K562 (cell line): ENCODE data around the gene PCCB. TPM values are rescaled to one million over a fixed set of nuclear protein-coding genes. Genes with fewer than 3 reads are reported as not detected.

Experiments
- CGGBP1 ChIP-seq: fragments of 250-450 bp; sonication (Bioruptor Pico); IDR thresholded peaks from 2 replicates; pipeline ENCODE4 v1.9.0; 2021; ENCODE audit warnings: mild to moderate bottlenecking
- CLOCK ChIP-seq: fragments of 250-450 bp; sonication (Bioruptor Pico); IDR thresholded peaks from 2 replicates; pipeline ENCODE4 v1.4.0; 2020; ENCODE audit warnings: mild to moderate bottlenecking, moderate library complexity, borderline replicate concordance
- NR0B1 ChIP-seq: fragments of 450-650 bp; IDR thresholded peaks from one replicate; pipeline ENCODE4 v1.6.1; 2018; ENCODE audit warnings: mild to moderate bottlenecking, moderate library complexity; ENCODE audit not compliant: partially characterized antibody
- POLR3A ChIP-seq: IDR thresholded peaks from 2 replicates; pipeline ENCODE4 v1.6.1; 2011; ENCODE audit warnings: borderline replicate concordance, mild to moderate bottlenecking, moderate library complexity; ENCODE audit not compliant: insufficient read length, insufficient read depth; ENCODE audit errors: extremely low read depth
- PPARD ChIP-seq: fragments of 250-450 bp; sonication (Bioruptor Pico); IDR thresholded peaks from 2 replicates; pipeline ENCODE4 v1.8.0; 2022; ENCODE audit warnings: inconsistent platforms, mild to moderate bottlenecking, moderate library complexity
- ZC3H11A ChIP-seq: IDR thresholded peaks from 2 replicates; pipeline ENCODE4 v1.6.1; 2012; ENCODE audit warnings: low read depth, low read length, improper control_type of control experiment
- ZNF76 ChIP-seq: fragments of 250-450 bp; sonication (Bioruptor Pico); IDR thresholded peaks from 2 replicates; pipeline ENCODE4 v1.4.0; 2020; ENCODE audit warnings: mild to moderate bottlenecking, moderate library complexity, borderline replicate concordance
- polyA plus RNA-seq, 8 experiments: library from polyadenylated mRNA; depleted of rRNA in 4 of 8; stranded (reverse) in 5 of 8; unstranded in 3 of 8; fragments of >200 nt; fragmentation: Nextera tagmentation in 2 of 8; fragmentation: Illumina TruSeq in 1 of 8; extraction: Ambion mirVana in 2 of 8; extraction: Trizol in 1 of 8; gene quantifications; 2 replicates each; pipeline versions ENCODE4 v1.2.1 to v1.2.3, GENCODE V29; 2011 to 2014; ENCODE audit warnings: inconsistent platforms in 1 of 8, missing spikeins in 1 of 8
- total RNA-seq, 7 experiments: library from RNA; depleted of rRNA in 6 of 7; stranded (reverse); fragments of >200 nt in 6 of 7; fragmentation: Illumina TruSeq in 2 of 7; extraction: Trizol in 2 of 7; gene quantifications; 2 replicates each; pipeline versions ENCODE4 v1.2.1 to v1.2.3, GENCODE V29; 2011 to 2021; ENCODE audit warnings: low replicate concordance in 1 of 7

The PCCB gene
- total and polyA plus RNA-seq, 9 of the 15 experiments (the other 6 are each of a cell fraction or from before 2014, with no cell fraction given) = 69.5 to 173 (median 92.8) TPM

- TF ChIP-seq CGGBP1 (CRISPR knock-in tag) = no peak
- TF ChIP-seq PPARD (CRISPR knock-in tag) = no peak
- no peak for TF ChIP-seq NR0B1
- no peak for TF ChIP-seq POLR3A
- no peak for TF ChIP-seq ZNF76 (CRISPR knock-in tag)
- TF ChIP-seq ZC3H11A = no peak
- TF ChIP-seq CLOCK = no peak
- TF ChIP-seq, all 486 proteins: peak for 0
These were observed 41.2 kb downstream of the PCCB start (continued) for GRCh38 chr3:136291302-136291701.
